Stomach (tissue), 9 donors: Measurements from ENCODE around the gene KREMEN2. TPM values are rescaled to one million over a fixed set of nuclear protein-coding genes. Genes with fewer than 3 reads are reported as not detected.

Experiments used
- DNase-seq, 2 donors: peaks; one replicate each; pipeline versions ENCODE4 v3.0.0 to v3.0.0-alpha.2; 2013 to 2019
- H3K27ac ChIP-seq, 5 donors: fragments of 200-600 bp in 4 of 5; sonication (generic) in 4 of 5; one replicate each; pipeline ENCODE4 v1.5.1; 2013 to 2019; ENCODE audit warnings: mild to moderate bottlenecking in 1 of 5, moderate library complexity in 1 of 5
- H3K27me3 ChIP-seq, 3 donors: fragments of 200-600 bp; sonication (generic); one replicate each; pipeline ENCODE4 v1.5.1; 2017 to 2019; ENCODE audit warnings: mixed run types in 1 of 3
- H3K36me3 ChIP-seq, 4 donors: fragments of 200-600 bp; sonication (generic); 1 replicate in 3 of 4; 2 replicates in 1 of 4; pipeline ENCODE4 v1.5.1; 2016 to 2019
- H3K4me1 ChIP-seq, 4 donors: fragments of 200-600 bp; sonication (generic); one replicate each; pipeline ENCODE4 v1.5.1; 2016 to 2019
- H3K4me3 ChIP-seq, 4 donors: fragments of 200-600 bp; sonication (generic) in 3 of 4; one replicate each; pipeline ENCODE4 v1.5.1; 2016 to 2019; ENCODE audit warnings: mild to moderate bottlenecking in 1 of 4
- H3K9me3 ChIP-seq, 4 donors: fragments of 200-600 bp; sonication (generic); one replicate each; pipeline ENCODE4 v1.5.1; 2016 to 2019
- CTCF ChIP-seq, 7 experiments: fragments of 450-650 bp in 4 of 7; fragments of 200-600 bp in 3 of 7; sonication (generic) in 3 of 7; IDR thresholded peaks; one replicate each; pipeline ENCODE4 v1.5.1; 2016 to 2019; ENCODE audit warnings: antibody characterized with exemption in 7 of 7, control low read depth in 2 of 7, mild to moderate bottlenecking in 1 of 7
- EP300 ChIP-seq: sonication (generic); formaldehyde crosslinking; IDR thresholded peaks from one replicate; pipeline ENCODE4 v1.6.1; 2017; ENCODE audit warnings: antibody characterized with exemption
- POLR2A ChIP-seq, 4 donors: fragments of 450-650 bp; IDR thresholded peaks; one replicate each; pipeline ENCODE4 v1.6.1; 2016; ENCODE audit warnings: antibody characterized with exemption in 4 of 4, control low read depth in 2 of 4, mild to moderate bottlenecking in 1 of 4, moderate library complexity in 1 of 4
- POLR2AphosphoS5 ChIP-seq, 3 donors: sonication (generic); formaldehyde crosslinking; IDR thresholded peaks; one replicate each; pipeline ENCODE4 v1.6.1; 2016; ENCODE audit warnings: antibody characterized with exemption in 3 of 3
- WGBS, 5 donors: extraction: QIAGEN DNeasy Blood & Tissue Kit in 3 of 5; methylation state at CpG; one replicate each; pipeline versions ENCODE4 v1.1.5 to v1.1.7; 2013 to 2018; 5-methylcytosine and 5-hydroxymethylcytosine counted together
- intact Hi-C: fragments of 100-400 bp; cut with DNase I; formaldehyde crosslinking; loops from one replicate; pipeline ENCODE4 v1.15.1; 2023; ENCODE audit warnings: low total_unique reads
- polyA plus RNA-seq, 3 donors: library from polyadenylated mRNA; stranded (reverse); fragments of 200-250 nt; gene quantifications; one replicate each; pipeline ENCODE4 v1.2.3, GENCODE V29; 2013
- total RNA-seq, 5 donors: library from RNA; depleted of rRNA; stranded (reverse); fragments of >200 nt; gene quantifications; one replicate each; pipeline versions ENCODE4 v1.1.0 to v1.2.3, GENCODE V29; 2014 to 2016
- donor health status: healthy with polysubstance abuse.
- donor health status: Bipolar disorder and iron deficiency.
- donor health status: healthy.

KREMEN2 gene
- total and polyA plus RNA-seq, 8 donors = 0.37 to 1.1 TPM; not detected in 6

- no peak overlapping the region for H3K27ac ChIP-seq
- DNase-seq = peak in 1 of 2 donors; percentile 68
- 26 to 70% (median 55%) methylated on average over 5 to 15 of the region's 15 CpGs for WGBS, 5 donors
Measured at GRCh38 chr16:2985893-2986355, 21.8 kb downstream of the KREMEN2 start.

DNA sequence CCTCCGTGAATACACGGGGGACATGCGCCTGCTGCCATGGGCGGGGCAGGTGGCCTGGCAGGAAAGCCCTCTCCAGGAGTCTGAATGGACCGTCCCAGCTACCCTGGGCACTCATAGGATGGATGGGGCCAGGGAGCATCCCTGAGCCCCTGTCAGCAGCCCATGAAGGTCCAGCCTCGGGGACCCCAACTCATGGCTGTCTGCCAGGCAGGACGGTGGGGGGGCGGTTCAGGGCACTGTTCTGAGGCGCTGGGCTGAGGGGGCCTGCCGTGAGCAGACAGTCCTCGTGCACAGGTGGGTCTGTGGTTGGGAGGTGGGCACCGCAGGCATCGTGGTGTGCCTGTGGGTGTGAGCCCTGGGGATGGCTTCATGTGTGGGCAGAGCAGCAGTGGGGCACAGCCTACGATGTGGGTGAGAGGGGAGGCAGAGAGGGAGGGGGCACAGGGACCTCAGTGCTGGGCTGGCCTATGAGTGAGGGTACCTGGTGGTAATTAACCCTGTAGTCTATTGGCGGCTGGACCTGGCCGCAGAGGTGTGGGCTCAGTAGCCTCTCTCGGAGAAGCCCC, 22.6 kb downstream of the KREMEN2 start:
- WGBS, 5 donors = 71 to 79% (median 76%) methylated on average over 15 to 17 of the region's 17 CpGs
- H3K27ac ChIP-seq = no peak overlapping the region
- no peak for DNase-seq
- no peaks in the 10 kb centered on the region for H3K36me3 ChIP-seq
- intact Hi-C loops = no loop called here
- peaks cover 6 to 32% (median 23%) of the 10 kb centered on the region in 4 donors for H3K4me1 ChIP-seq
- TF ChIP-seq CTCF (IDR thresholded peaks at IDR 0.05) = no peak
- no peak for TF ChIP-seq POLR2AphosphoS5 (IDR thresholded peaks at IDR 0.05)
- TF ChIP-seq POLR2A (IDR thresholded peaks at IDR 0.05) = no peak
- no peak for TF ChIP-seq EP300
- H3K27me3 ChIP-seq = peaks cover 0 to 43% (median 8%) of the 10 kb centered on the region in 3 donors
- H3K4me3 ChIP-seq = no peak overlapping the region
- no peaks in the 10 kb centered on the region for H3K9me3 ChIP-seq

More at GRCh38 chr16:2985893-2986355, 21.8 kb downstream of the KREMEN2 start:
- H3K4me3 ChIP-seq = no peak overlapping the region
- peaks cover 10 to 38% (median 30%) of the 10 kb centered on the region in 4 donors for H3K4me1 ChIP-seq
- no peaks in the 10 kb centered on the region for H3K9me3 ChIP-seq
- intact Hi-C loops = no loop called here
- peaks cover 0 to 38% (median 8%) of the 10 kb centered on the region in 3 donors for H3K27me3 ChIP-seq
- H3K36me3 ChIP-seq = no peaks in the 10 kb centered on the region
- no peak for TF ChIP-seq EP300
- no peak for TF ChIP-seq CTCF (IDR thresholded peaks at IDR 0.05)
- no peak for TF ChIP-seq POLR2AphosphoS5 (IDR thresholded peaks at IDR 0.05)
- no peak for TF ChIP-seq POLR2A (IDR thresholded peaks at IDR 0.05)

DNA sequence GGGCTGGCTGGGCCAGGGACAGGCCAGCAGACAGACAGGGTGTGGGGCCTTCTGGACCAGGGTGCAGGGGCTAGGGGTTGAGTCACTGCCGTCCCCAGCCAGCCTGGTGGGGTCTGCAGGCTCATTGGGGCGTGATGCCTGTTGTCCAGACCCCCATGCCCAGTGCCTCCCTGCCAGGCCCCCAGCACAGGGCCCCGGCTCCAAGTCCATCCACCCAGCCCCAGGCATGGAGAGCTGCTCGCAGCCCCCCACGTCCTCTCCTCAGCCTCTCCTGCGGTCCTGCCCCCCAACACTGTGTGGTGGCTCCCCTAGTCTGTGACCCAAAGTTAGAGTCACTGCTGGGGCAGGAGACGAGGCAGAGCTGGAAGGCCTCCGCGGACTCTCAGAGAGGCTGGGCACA, 23.2 kb downstream of the KREMEN2 start:
- H3K9me3 ChIP-seq = no peaks in the 10 kb centered on the region
- H3K4me3 ChIP-seq = no peak overlapping the region
- no peak for TF ChIP-seq POLR2AphosphoS5 (IDR thresholded peaks at IDR 0.05)
- WGBS, 5 donors = 83 to 93% (median 90%) methylated on average over 6 to 9 of the region's 9 CpGs
- H3K27me3 ChIP-seq = peaks cover 0 to 43% (median 8%) of the 10 kb centered on the region in 3 donors
- peaks cover 6 to 32% (median 23%) of the 10 kb centered on the region in 4 donors for H3K4me1 ChIP-seq
- intact Hi-C loops = no loop called here
- H3K36me3 ChIP-seq = no peaks in the 10 kb centered on the region
- DNase-seq = no peak
- H3K27ac ChIP-seq = no peak overlapping the region

DNA sequence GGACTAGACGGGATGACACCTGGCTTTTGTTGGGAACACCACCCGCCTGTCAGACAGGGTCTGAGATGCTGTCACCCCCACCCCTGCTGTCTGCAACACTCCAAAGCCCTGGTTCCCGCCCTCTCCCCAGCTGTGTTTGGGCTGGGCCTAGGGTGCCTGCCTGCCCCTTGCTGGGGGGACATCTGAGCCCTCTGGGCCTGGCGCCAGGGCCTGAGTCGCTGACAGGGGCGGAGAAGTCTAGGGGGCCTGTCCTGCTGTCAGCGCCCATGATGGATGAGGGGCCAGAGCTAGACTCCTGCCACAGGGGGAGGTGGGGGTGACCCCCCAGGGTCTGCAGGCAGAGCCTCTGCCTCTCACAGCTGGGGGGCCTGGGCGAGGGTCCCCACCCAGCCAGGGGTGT, 23.8 kb downstream of the KREMEN2 start:
- intact Hi-C loops = no loop called here
- 55 to 79% (median 75%) methylated on average over 7 to 8 of the region's 8 CpGs for WGBS, 5 donors
- H3K4me1 ChIP-seq = peaks cover 6 to 32% (median 23%) of the 10 kb centered on the region in 4 donors
- no peaks in the 10 kb centered on the region for H3K36me3 ChIP-seq
- TF ChIP-seq EP300 (no peak), CTCF (IDR thresholded peaks at IDR 0.05) (no peak), POLR2A (IDR thresholded peaks at IDR 0.05) (no peak), POLR2AphosphoS5 (IDR thresholded peaks at IDR 0.05) (no peak)
- H3K4me3 ChIP-seq = no peak overlapping the region
- H3K9me3 ChIP-seq = no peaks in the 10 kb centered on the region
- no peak overlapping the region for H3K27ac ChIP-seq
- peaks cover 0 to 43% (median 8%) of the 10 kb centered on the region in 3 donors for H3K27me3 ChIP-seq
- DNase-seq = peak in 1 of 2 donors; percentile 59

- Histone ChIP-seq H3K36me3 (no peaks in the 10 kb centered on the region), H3K4me3 (no peak overlapping the region), H3K9me3 (no peaks in the 10 kb centered on the region), H3K27me3 (peaks cover 0 to 43% (median 8%) of the 10 kb centered on the region in 3 donors), H3K27ac (no peak overlapping the region), H3K4me1 (peaks cover 6 to 27% (median 19%) of the 10 kb centered on the region in 4 donors)
- TF ChIP-seq CTCF (IDR thresholded peaks at IDR 0.05) = no peak
- no peak for TF ChIP-seq EP300
- TF ChIP-seq POLR2A (IDR thresholded peaks at IDR 0.05) = no peak
- TF ChIP-seq POLR2AphosphoS5 (IDR thresholded peaks at IDR 0.05) = no peak
- WGBS, 5 donors = 70 to 88% (median 80%) methylated on average over 8 of the region's 8 CpGs
- intact Hi-C loops = no loop called here
- DNase-seq = no peak
Measured at GRCh38 chr16:2988590-2989099, 24.6 kb downstream of the KREMEN2 start.
